EH (cell line): ENCODE data around the gene LAMC3.

ENCODE experiments used
- DNase-seq: peaks from one replicate; pipeline ENCODE4 v3.0.0-alpha.2; 2015; ENCODE audit warnings: low read depth

The LAMC3 gene

DNA sequence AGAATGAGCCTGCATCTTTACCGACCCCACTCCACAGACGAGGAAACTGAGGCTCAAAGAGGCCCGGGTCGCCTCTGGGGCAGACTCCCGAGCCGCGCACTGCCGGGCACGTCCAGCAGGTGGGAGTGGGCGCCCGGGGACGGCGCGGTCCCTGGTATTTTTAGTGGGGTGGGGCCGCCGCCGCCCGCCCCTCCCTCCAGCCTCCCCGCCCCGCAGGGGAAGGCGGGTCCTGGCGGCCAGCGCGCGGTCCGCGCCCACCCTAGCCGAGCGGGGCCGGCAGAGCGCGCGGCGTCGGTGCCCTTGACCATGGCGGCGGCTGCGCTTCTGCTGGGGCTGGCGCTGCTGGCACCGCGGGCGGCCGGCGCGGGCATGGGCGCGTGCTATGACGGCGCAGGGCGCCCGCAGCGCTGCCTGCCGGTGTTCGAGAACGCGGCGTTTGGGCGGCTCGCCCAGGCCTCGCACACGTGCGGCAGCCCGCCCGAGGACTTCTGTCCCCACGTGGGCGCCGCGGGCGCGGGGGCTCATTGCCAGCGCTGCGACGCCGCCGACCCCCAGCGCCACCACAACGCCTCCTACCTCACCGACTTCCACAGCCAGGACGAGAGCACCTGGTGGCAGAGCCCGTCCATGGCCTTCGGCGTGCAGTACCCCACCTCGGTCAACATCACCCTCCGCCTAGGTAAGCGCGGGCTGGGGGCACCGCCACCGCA, at the start of gene LAMC3:
LAMC3 (plus strand) TSS at position 266 of the 710 bp plus-strand sequence; CDS start at position 307, 41 bp downstream.
- no peak for DNase-seq

DNA sequence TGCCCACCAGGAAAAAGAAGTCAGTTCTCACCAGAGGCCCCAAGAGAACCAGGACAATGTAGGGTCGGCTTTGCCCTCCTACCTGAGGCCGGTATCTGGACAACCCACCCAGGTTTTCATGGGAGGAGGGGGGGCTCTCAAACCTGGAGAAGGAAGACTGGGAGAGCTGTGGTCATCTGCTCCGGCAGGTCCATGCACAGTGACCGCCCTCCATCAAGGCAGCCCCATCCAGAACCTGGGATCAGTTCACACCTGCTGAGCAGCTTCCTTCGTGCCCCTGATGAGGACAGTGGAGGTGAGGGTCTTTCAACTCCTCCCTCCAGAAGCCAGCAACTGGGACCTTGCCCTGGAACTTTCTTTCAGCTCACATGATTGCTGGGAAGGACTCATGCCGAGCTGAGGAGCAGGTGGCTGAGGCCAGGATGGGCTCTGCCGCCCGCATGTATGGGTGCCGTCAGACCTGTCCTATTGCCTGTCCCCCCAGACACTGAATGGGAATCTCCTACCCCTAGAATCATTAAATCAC, 49.1 kb upstream of the LAMC3 start:
- DNase-seq = no peak

DNA sequence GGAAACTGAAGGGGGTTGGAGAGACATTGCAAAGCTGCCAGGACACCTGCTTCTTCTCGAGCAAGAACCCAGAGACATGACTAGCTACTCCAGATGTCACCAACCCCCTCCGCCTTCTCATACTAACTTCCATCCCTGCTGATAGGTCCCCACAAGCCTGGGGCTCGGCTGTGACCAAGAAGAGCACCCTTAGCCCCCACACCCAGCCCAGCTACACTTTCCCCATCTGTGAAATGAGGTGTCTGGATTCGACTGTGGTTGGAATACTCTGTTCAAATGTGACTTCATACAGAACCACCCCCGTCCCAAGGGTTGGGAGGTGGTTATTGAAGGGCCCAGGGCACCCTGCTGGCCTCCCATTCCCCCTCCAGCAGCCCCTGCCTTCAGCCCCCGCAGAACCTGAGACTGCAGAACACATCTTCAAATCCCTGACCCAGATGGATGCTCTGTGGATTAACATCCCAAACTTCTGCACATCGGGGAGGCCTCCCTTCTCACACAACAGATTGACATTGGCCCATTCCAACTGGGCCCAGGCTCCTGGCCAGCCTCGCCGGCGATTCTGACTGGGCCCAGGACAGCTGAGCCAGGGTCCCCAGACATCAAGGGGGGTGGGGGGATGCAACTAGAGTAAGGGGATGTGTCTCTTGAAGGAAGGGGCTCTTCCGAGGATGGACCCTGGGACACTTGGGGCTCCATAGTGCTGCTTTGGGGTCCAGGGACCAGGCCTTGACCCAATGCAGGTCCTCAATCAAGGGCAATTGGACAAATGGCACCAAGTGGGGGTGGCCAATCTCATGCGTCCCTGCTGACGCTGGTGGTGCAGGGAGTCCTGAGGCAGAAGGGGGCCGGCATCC, 48.2 kb upstream of the LAMC3 start:
- no peak for DNase-seq

DNA sequence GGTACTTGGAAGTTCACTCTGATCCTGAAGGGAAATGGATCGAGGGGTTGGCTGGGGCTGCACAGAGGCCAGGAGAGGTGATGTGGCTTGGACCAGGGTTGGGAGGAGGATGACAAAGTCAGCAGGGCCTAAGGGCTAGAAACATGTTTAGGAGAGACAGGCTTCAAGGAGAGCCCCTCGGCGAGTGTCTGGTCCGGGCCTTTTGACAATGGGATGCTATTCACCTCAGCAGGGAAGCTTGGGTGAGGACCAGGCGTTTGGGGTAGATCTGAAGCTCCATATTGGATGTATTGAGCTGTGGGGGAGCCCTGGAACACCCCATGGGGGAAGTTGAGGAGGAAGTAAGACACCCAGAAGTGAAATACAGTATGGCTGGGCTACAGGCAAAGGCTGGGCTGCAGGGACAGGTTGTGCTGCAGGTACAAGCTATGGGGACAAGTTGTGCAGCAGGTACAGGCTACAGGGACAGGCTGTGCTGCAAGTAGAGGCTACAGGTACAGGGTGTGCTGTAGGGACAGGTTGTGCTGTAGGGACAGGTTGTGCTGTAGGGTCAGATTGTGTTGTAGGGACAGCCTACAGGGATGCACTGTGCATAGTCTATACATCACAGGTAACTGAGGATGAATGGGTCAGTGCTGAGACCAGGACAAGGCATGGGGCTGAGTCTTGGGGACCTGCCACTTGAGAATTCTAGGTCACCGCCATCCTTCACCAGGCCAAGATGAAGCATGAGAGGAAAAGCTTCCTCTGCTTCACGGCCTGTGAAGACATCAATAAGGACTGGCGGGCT, 47.3 kb upstream of the LAMC3 start:
- DNase-seq = no peak

DNA sequence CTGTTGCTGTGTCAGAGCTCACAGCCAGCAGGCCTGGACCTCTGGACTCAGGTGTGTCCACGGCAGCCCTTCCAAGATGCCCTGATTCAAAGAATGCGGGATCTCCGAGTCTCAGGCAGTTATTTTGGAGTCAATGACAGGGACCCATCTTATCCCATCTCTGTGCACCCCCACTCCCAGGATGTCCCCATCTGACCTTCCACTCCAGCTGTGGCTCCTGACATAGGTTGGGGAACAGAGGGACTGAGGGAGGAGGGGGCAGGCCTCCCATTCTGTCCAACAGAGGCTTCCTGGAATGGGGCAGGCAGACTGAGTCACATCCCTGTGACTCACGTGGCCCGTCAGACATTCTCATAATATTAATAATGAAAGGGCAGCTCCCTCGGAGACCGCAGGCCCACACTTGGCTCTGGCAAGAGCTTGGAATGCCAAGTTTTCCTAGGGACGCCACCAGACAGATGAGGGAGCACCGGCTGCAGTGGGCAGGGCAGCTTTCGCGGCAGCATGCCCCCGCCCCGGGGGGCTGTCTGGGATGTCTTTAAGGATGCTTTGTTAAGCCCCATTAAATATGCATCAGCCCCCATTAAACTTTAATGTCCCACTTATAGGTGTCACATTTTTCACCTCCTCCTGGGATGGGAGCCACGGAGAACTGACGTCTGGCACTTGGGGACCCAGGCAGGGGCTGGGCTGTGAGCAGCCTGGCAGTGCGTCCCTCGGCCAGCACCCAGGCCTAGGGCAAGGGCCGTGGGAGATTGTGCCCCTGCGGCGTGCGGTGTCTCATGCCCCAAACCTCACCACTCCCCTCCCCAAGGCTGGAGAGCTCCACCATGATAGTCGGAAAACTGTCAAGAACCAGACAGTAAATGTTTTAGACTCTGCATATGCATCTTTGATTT, 46.3 kb upstream of the LAMC3 start:
- DNase-seq = peak; percentile 97

DNA sequence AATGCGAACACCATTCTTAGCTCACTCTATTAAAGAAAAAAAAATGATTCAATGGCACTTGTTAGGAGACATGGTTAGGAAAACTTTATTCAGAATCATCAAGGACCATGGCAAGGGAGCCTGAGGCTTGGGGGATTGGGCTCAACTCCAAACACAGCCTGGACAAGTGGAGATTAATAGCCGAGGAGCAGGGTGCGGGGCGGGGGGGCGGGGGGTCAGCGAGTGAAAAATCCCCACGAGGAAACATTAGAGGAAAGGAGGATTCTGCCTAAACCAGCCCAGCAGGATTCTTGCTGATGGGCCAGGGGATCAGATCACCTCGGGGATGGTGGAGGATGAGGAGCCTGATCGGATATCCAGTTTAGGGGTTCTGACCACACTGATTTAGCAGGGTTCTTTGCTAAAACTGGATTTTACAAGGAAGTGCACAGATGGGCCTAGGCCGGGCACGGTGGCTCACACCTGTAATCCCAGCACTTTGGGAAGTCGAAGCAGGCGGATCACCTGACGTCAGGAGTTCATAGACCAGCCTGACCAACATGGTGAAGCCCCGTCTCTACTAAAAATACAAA, 45.6 kb upstream of the LAMC3 start:
- DNase-seq = no peak

DNA sequence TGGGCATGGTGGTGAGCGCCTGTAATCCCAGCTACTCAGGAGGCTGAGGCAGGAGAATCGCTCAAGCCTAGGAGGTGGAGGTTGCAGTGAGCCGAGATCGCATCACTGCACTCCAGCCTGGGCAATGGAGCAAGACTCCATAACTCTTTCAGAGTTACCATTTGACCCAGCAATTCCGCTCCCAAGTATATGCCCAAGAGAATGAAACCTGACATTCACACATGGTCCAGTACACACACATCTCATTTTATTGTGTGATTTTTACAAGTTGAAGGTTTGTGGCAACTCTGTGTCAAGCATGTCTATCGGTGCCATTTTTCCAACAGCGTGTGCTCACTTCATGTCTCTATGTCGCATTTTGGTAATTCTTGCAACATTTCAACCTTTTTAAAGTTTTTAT, 45.1 kb upstream of the LAMC3 start:
- DNase-seq = no peak

DNA sequence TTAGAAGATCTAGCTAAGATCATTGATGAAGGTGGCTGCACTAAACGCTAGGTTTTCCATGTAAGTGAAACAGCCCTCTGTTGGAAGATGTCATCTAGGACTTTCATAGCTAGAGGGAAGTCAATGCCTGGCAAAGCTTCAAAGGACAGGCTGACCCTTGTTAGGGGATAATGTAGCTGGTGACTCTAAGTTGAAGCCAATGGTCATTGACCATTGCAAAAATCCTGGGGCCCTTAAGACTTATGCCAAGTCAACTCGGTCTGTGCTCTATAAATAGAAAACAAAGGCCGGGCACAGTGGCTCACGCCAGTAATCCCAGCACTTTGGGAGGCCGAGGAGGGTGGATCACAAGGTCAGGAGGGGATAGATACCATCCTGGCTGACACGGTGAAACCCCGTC, 43.3 kb upstream of the LAMC3 start:
- no peak for DNase-seq

DNA sequence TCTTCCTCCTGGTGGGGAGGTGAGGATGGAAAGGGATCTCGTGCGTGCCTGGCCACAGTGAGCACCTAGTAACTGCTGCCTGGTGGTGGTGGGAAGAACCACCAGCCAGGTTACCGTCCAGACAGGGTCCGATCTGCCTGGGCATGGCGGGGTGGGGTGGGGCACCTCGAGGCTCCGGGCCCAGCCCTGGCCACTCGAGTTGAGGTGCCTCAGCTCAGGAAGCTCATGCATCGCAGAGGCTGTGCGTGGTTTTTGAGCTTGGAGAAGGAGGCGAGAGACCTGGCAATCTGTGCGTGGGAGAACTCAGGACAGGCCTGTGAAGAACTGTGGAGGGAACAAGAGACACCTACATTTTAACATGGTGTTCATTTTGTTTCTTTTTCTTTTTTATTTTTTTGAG, 38.9 kb upstream of the LAMC3 start:
- no peak for DNase-seq

DNA sequence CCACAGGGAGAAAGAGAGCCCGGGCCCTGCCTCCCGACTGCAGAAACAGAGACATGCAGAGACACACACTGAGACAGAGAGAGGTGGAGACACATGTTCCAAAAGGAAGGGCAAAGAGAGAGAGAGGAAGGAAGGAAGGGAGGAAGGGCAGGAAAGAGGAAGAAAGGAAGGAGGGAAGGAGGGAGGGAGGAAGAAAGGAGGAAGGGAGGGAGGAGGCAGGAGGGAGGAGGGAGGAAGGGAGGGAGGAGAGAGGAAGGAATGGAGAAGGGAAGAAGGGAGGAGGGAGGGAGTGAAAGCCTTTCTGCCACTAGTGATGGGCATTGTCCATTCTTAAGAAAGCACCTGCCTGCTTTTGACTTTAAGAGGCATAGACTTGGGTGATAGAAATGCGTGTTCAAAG, 38.1 kb upstream of the LAMC3 start:
- no peak for DNase-seq

DNA sequence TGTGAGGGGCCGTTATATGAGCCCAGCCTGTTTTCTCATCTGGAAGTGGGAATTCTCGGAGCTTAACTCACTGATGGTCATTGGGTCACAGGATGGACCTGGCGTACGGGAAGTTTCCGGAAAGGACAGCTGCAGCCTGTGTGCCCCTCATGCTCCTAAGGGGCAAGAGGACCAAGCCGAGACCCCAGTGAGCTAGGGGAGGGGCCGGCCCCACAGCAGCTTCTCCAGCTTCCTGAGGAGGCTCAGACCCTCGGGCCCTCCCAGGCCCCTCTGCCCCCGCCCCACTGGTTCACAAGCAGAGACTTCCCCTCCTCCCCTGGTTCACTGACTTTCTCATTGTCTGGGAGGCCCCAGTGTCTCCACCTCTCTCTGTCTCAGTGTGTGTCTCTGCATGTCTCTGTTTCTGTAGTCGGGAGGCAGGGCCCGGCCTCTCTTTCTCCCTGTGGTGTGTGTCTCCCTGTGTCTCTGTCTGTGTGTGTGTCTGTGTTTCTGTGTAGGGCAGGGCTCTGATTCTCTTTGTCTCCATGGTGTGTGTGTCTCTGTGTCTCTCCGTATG, 37.6 kb upstream of the LAMC3 start:
- DNase-seq = no peak

DNA sequence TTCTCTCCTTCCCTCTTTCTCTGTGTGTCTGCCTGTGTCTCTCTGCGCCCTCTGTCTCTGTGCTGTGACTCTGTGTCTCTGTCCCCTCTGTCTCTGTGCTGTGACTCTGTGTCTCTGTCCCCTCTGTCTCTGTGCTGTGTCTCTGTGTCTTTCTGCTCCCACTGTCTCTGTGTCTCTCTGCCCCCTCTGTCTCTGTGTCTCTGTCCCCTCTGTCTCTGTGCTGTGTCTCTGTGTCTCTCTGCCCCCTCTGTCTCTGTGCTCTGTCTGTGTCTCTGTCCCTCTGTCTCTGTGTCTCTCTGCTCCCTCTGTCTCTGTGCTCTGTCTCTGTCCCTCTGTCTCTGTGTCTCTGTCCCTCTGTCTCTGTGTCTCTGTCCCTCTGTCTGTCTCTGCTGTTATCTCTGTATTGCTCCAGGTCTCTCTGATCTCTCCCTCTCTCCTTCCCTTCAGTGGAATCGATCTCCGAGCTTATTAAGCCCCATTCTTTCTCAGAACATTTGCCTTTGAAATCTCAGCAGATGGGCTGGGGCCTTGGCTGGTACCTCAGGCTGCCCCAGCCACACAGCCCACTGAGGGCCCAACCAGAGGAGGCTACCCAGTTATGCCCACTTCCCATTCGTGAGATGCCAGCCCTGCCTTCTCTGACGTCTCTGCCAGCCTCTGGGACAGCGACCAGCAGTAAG, 36.6 kb upstream of the LAMC3 start:
- no peak for DNase-seq

DNA sequence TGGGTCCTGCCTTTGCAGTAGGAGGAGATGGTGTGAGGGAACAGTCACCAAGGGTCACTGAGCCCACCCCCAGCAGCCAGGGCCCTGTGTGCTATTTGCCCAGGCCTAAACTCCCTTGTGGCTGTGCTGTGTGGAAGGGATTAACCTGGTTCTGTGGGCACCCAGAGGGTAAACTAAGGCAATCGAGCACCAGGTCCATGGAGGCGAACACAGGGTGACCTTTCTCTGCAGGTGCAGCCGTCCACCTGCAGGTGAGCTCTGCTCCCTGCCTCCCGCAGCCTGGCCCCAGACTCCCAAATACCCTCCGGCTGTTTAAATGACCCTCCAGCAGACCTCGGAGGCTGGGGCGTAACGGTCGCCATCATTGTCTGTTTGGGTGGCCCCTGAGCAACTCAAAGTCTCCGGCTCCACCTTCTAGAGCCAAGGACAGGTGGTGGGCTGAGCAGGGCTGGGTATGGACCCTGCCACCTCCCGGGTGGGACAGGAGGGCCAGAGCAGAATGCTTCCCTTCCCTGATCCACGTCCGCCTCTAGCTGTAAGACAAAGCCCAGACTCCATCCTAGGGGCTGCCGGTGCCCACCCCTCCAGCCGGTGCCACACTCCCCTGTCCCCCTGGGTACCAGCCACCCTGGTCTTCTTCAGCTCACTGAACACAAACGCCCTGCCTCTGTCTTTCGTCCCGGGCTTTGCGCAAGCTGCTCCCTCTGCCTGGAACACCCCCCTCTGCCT, 35.9 kb upstream of the LAMC3 start:
- no peak for DNase-seq

DNA sequence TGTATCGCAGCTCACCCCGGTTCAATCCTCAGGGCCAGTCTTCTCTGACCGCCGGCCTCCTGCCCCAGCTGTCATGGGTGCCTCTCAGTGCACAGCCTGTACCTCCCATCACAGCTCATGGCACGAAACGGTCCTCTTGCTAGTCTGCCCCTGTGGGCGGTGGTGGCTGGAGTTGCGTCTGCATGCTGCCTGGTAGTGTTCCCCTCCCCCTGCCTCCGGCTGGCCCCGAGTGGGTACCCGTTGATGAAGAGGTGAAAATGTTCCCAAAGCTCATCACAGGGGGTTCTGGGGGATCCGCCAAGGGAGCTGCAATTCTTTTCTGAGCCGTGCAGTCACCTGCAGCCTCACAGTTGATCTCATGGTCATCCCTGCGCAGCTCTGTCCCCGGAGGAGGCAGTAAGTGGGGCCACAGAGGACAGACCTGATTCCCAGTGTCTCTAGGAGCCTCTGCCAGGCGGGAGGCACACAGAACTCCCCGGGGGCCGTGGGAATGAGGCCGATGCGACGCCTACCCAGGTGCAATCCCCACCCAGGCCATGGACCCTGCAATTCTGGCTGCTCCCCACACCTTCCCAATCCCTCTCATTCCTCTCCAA, 35.2 kb upstream of the LAMC3 start:
- no peak for DNase-seq

DNA sequence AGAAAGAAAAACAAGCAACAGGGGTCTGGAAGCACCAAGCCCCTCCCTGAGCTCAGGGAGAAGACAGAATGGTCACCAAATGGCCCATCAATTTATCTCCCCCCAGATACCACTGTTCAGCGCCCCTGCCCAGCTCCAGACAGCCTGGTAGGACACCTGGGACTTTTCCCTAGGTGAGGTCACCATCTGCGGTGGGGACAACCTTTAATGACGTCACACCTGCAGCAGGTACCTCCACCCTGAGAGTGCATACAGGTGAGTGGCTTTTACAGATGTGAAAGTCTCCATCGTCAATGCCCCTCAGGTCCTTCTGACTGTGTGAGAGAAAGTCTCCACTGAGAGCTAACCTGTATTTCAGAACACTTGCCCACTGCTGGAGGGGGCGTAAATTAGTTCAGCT, 34.3 kb upstream of the LAMC3 start:
- no peak for DNase-seq

DNA sequence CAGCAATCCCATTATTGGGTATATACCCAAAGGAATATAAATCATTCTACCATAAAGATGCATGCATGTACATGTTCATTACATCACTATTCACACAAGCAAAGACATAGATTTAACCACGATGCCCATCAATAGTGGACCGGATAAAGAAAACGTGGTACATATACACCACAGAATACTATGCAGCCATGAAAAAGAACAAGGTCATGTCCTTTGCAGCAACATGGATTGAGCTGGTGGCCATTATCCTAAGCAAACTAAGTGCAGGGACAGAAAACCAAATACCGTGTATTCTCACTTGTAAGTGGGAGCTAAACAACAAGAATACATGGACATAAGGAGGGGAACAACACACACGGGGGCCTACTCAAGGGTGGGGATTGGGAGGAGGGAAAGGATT, 33.8 kb upstream of the LAMC3 start:
- no peak for DNase-seq

DNA sequence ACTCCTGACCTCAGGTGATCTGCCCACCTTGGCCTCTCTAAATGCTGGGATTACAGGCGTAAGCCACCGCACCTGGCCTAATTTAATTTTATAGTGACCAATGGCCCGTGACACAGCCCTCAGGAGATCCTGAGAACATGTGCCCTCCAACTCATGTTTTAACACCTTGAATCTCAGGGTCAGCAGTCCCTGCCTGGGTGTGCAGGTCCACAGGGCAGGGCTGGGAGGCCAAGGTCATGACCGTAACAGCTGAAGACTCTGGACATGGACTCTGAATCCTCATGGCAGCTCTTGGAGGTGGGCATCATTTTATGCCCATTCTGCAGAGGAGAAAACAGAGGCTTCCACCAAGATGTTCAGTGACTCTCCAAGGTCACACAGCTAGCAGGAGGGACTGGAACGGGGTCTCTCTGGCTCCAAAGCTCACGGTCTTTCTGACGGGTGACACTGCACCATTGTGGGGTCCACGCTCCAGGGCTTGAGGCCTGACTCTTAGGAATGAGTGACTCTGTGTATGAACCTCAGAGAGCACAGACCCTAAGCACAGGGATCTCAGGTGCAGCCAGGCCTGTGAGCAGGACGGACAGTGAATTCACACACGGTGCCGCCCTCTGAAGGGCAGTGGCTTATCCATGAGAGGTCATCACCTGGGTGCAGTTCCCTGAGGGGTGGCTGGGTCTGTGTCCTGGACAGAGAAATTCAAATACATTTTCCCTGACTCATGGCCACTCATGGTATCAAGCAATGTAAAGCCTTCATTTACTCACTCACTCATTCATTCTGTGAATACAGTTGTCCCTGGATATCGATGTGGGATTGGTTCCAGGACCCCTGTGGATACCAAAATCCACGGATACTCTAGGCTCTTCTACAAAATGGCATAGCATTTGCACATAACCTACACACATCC, 32.8 kb upstream of the LAMC3 start:
- no peak for DNase-seq

DNA sequence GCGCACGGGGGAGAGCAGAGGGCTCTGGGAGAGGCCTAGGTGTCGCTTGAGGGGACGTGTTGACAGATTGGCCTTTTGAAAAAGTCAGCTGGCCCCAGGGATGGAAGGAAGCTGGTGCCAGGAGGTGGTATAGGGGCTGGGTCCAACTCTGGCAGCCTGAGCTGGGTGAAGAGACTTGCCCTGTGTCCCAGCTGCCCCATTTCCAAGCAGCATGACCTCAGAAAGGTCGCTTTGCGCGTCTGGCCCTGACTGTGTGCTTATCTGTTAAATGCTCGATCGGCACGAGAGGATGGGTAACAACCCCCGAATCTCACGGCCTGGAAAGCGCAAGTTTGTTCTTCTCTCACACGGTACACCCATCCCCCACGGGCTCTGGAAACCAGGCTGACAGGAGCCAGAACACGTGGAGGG, 31.2 kb upstream of the LAMC3 start:
- no peak for DNase-seq
